Stimulated activated CD4-positive, alpha-beta T cell treated with anti-CD3 and anti-CD28 coated beads, Interleukin-2, amount 100 ng/mL, for 24 hours (primary cell): ENCODE measurements around the gene NRP1.
A peak's percentile ranks its signal among the peaks of the same experiment; 100 is the strongest.

Experiments
- DNase-seq, 2 donors: peaks; one replicate each; pipeline ENCODE4 v3.0.0-alpha.2; 2020

Gene NRP1

DNA sequence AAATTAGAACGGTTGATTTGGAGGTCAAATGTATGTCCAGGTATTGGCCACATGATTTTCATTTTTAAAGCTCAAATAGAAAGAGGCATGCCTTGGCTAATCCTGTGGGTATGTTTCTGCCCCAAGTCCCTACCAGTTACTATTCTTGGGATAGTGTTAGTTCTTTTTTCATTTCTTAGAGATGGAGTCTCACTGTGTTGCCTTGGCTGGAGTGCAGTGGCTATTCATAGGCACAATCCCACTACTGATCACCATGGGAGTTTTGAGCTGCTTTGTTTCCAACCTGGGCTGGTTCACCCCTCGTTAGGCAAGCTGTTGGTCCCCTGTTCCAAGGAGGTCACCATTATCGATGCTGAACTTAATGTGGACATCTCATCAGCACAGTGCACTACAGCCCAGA is 46.3 kb downstream of the NRP1 start:
- DNase-seq, result no peak

GRCh38 chr10:33287112-33287511 is 47.4 kb downstream of the NRP1 start:
- no peak for DNase-seq

DNA sequence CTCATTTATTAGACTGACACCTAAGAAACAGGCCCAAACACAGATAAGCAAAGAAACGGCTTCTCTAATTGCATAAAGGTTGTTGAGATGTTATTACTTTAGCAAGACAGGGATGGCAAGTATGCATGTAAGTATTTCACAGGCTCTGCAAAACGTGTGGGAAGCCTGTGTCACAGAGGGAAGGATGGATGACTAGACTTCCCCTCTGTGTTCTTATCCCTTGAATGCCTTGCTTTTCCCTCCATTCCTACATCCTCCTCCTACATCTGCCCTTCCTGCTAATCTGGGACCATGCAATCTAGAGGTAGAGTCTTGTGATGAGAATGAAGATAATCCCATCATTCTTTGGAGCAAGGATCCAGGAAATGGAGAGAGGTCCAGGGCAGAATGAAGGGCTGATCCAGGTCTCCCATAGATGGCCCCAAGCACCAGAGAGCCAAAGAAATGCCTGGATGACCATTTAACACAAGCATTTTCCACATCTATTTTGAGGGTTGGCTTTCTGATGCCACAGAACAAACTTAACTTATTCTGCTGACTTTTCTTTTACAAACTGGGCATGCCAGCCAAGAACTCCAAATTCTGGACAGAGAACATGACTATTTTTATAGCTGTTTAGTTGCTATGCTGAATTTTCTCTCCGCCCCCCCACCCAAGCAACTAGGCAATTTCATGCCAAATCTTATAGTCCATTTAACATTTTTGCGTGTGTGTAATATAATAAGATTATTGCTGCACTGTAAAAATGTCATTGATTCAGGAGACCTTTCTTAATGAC is 48.1 kb downstream of the NRP1 start:
- no peak for DNase-seq

DNA sequence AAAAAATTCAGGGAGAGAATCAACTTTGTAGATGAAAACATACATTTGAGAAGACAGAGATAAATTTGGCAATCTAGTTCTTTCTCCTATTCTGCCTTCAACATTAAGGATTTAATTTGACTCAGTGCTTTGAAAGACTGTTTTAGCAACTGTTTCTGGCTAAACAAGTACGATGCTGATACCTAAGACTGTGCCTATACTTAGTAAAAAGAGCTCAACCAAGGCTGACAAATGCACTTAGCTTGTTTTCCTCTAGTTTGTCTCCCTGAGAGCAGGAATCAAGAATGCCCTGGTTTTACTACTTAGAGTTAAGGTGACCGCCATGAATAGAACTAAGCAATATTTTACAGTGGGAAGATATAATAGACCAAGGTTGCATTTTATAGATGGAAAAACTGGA is 49.5 kb downstream of the NRP1 start:
- no peak for DNase-seq

GRCh38 chr10:33279811-33280602 is 54.5 kb downstream of the NRP1 start:
- no peak for DNase-seq

GRCh38 chr10:33279276-33279675 is 55.2 kb downstream of the NRP1 start:
- no peak for DNase-seq

DNA sequence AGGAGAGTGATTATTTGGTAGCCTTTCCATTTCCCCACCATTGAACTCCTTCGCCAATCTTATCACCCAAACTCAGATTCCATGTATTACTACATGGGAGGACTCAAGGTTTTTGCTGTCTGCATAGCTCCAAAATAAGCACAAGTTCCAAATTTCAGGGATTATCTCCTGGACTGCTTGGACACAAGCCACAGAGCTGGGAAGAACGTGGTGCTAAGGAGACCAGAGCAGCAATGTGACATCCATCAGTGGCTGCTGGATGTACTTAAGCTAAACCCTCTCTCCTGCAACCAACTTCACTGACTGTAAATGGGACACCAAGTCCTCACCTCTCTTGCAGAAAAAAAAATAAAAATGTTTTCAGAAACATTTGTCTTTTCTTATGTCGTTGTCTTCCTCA is 56.3 kb downstream of the NRP1 start:
- DNase-seq, result no peak

DNA sequence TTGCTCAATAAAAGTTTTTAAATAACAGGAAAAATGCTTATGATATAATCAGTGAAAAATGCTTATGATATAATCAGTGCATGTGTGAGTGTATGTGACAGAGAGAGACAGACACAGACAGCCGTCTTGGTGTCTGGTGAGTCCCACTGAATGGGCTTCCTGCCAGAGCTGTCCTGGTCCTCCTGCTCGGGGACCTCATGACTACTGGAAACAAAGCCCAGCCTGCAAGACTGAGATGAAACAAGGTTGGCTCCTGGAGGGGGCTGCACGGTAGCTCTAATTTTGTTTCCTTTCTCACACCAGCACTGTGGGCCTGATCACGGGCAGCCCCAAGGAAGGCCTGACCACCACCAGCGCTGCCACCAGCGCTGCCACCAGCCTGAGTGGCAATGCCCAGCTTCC is 57.3 kb downstream of the NRP1 start:
- no peak for DNase-seq

GRCh38 chr10:33276282-33276923 is 58.1 kb downstream of the NRP1 start:
- no peak for DNase-seq

- no peak for DNase-seq
Measured at GRCh38 chr10:33274096-33274785, 60.2 kb downstream of the NRP1 start.

GRCh38 chr10:33273295-33274002 is 61.0 kb downstream of the NRP1 start:
- DNase-seq, result no peak

DNA sequence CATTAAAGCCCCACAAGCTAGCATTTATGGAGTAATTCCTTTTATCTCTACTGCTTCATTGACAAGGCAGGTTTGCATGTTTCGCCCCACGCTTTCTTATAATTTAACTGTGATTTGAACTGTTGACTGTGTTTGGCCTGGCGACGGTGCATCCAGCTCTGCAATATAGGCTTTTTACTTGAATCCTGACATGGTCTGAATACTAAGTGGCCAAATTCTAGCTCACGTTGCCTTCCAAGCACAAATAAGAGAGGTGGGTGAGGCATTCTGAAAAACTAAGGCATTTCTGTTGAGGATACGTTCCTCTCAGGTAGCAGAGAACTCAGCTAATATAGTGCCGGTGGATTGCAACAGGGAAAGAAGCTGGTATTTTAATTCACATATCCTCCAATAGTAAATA is 61.8 kb downstream of the NRP1 start:
- no peak for DNase-seq

DNA sequence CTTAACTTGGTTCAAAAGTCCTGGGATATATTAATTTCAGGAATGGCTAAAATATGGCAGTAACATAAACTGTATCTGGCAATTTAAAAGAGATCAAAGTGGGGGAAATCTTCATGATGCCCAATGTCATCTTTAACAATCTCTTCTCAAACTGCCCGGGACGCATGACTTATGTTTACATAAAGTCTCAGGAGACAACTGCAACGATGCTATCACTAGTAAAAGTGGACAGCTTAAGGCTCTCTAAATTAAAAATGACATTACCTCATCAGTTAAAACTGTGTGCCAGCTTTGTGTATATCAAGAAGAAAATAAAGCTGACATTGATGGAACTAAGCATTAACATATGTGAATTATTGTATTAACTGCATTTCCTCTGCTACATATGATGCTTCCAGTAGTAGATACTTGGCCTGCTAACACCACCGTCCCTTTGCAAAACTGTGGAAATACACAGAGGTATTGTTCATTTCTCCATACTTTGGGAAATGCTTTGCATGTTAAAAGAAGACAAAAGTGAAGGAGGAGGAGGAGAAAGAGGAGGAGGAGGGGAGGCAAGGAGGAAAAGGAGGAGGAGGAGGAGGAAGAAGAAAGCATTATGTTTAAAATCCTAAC is 62.4 kb downstream of the NRP1 start:
- no peak for DNase-seq

GRCh38 chr10:33270971-33271370 is 63.5 kb downstream of the NRP1 start:
- DNase-seq, result no peak

- DNase-seq, result no peak
Measured at GRCh38 chr10:33267708-33268107, 66.8 kb downstream of the NRP1 start.

DNA sequence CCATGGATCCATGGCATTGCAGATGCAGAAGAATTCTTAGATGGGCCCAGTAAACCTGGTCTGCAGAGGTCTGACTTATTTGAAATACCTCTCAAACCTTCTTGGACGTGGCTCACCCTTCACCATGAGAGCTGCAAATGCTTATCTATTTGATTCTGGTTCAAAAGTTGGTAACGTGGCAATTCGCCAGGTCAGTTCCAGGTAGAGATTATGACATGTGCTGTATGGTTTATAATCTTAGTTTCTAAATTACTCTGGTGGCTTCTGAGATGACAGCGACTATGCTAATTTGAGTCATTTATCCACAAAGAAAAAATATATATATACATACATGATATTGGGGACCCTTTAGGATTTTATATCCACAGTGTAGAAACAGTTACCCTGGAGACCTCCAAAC is 68.8 kb downstream of the NRP1 start:
- peak; percentile 62 to 70 for DNase-seq

GRCh38 chr10:33263453-33263852 is 71.0 kb downstream of the NRP1 start:
- DNase-seq, result no peak

DNA sequence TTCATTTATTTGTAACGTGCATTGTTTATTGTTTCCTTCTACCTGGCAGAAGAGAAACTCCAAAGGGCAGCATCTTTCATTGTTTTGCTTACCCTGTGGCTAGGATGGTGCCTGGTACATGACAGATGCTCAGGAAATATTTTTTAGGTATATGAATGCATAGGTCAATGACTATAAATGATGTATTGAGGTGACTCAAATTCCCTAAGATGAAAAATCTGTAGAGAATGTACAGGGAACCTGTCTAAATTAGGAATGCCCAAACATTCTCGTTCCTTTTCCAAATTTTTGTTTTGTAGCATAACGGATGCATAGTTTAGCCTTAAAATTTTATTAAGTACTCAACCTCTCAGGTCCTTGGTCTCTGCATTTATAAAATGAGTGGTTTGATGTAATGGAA is 71.6 kb downstream of the NRP1 start:
- no peak for DNase-seq

- DNase-seq, result no peak
Measured at GRCh38 chr10:33260403-33261149, 73.9 kb downstream of the NRP1 start.

- DNase-seq, result no peak
Measured at GRCh38 chr10:33258967-33259366, 75.5 kb downstream of the NRP1 start.

DNA sequence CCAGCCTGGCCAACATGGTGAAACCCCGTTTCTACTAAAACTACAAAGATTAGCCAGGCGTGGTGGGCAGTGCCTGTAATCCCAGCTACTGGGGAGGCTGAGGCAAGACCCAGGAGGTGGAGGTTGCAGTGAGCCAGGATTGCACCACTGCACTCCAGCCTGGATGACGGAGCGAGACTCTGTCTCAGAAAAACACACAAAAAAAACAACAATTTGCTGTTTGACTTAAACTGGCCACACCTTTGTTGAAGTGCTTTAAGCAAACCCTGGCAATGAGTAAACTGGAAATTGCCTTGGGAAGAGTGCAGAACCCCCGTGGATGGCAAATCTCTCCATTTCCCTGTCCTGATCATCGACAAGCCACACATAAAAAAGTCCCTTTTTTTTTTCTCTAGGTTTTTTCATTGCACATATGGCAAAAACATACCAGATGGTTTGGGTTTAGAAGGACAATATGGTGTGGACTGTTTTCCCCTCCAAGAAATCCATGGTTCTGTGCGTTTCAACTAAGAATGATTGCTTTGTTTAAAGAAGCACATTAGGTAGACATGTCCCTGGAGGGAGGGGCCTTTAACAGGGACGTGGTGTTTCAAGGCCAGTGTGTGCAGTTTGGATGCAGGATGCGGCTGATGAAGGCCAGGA is 76.9 kb downstream of the NRP1 start:
- no peak for DNase-seq
